Measurements from ENCODE around the gene TPI1.
"Not testable (repeated sequence)": the region's sequence is repeated elsewhere in the genome, so short reads cannot be mapped to it uniquely, and the experiment has no call there.

Gene TPI1

DNA sequence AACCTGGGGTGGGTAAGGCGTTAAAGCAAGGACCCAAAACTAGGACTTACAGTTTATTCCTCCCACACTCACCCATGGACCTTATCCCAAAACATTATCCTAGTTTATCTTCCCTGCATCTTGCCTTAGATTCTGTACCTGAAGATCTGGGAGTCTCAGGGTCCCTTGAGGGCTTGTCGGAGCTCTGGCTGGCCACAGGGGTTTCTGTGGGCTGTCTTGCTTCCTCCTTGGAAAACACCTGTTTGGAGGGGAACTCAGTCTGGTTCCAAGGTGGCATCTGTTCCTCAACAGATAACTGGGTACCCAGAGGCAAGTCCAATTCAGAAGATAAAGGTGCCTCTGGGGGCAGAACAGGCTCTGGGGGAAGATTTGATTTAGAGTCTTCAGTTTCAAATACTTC, 17.9 kb upstream of the TPI1 start:
- DNase-seq: no peak

DNA sequence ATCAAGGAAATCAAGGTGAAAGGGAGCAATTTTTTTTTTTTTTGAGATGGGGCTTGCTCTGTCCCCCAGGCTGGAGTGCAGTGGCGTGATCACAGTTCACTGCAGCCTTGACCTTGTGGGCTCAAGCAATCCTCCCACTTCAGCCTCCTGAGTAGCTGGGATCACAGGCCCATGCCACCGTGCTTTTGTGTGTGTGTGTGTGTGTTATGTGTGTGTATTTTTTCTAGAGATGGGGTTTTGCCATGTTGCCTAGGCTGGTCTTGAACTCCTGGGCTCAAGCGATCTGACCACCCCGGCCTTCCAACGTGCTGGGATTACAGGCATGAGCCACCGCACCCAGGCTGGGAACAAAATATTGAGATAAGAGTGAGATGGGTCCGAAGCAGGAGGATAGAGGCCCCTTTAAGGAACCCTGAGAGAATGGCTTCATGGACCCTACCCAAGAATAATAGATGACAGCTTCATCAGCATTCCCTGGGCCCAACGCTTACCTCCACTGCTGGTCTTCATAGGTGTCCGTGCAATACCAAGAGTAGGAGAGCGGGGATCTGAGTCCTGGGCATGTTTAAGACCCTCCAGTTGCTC, 17.3 kb upstream of the TPI1 start:
- no peak for DNase-seq

DNA sequence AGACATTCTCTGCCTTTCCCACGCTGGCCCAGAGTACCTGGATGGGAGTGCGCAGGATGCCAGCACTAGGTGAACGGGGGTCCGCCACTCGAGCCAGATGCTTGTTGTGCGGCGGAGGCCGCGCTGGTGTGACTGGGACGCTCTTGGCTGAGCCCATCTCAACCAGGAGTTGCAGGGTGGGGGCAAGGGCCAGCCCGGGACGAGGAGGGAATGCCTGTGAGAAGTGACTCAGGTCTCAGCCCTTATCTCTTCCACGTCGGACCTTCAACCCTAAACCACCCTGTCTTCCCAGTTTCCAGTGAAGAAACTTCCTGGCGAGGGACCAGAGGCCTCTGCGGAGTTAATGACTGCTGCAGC, 16.6 kb upstream of the TPI1 start:
- DNase-seq: no peak

DNA sequence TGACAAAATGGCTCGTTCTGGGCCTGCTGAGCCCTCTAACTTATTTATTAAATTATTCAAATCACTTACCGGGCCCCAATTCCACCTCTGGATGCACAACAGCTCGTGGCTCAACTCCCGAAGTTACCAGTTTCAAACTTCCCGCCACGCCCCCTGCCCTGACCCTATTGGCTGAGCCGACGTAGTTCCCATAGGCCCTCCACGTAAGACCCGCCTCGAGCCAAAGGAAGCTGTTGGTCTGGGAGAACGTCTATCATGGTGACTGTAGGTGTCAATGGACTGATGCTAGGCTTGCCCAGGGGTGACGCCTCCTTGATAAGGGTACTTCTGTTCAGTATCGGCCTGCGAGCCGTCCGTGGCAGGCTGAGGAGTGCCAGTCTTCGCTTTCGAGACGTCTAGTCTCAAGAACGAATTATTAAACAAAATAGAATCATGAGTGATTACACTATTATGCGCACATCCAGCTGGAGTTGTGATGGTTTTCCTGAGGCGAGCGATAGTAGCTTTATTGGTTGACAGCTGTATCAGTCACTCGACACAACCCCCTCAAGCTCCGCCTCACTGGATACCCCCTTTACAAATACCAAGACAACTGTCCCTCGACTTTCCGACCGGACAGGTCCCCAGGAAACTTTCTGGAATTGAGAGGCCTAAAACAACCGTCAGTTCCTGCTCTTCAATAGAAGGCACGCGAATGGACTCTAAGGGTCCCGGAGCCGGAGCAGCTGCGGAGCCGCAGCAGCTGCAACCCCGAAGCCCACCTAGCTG, 16.0 kb upstream of the TPI1 start, which contains the start of gene CDCA3:
CDCA3 (minus strand) TSS at position 134 of the 768 bp plus-strand sequence. CDS start 334 bp downstream, outside the sequence.
- DNase-seq: peak; percentile 89

DNA sequence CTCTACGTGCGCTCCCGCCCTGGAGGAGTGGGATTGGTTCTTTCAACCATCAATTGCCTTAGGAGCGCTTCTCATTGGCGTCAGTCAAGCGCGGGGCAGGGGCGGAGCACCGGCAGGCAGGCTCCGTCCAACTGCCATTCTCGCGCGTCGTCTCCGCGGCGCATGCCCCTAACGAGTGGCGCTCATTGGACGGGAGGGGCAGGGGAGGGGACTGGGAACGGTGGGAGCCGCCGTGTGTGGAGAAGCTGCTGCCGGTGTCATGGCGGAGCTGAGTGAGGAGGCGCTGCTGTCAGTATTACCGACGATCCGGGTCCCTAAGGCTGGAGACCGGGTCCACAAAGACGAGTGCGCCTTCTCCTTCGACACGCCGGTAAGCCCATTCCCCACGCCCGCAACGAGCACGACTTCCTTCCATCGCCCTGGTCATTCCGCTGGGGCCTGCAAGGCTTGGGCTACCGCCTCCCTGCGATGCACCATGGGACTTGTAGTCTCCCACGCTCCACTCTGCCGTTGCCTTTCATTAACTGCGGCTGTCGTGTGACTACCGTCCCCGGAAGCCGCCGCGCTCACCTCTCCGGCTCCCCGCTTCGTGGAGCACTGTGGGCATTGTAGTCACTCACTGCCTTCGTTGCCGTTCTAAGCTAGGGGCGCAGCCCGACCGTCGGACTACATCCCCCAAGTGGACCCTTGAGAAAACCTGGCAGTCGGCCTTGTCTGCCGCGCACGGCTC, 15.2 kb upstream of the TPI1 start, which contains the start of gene USP5:
USP5 (plus strand) TSS at position 230 of the 730 bp plus-strand sequence; CDS start at position 260, 30 bp downstream.
- DNase-seq: peak; percentile 95

DNA sequence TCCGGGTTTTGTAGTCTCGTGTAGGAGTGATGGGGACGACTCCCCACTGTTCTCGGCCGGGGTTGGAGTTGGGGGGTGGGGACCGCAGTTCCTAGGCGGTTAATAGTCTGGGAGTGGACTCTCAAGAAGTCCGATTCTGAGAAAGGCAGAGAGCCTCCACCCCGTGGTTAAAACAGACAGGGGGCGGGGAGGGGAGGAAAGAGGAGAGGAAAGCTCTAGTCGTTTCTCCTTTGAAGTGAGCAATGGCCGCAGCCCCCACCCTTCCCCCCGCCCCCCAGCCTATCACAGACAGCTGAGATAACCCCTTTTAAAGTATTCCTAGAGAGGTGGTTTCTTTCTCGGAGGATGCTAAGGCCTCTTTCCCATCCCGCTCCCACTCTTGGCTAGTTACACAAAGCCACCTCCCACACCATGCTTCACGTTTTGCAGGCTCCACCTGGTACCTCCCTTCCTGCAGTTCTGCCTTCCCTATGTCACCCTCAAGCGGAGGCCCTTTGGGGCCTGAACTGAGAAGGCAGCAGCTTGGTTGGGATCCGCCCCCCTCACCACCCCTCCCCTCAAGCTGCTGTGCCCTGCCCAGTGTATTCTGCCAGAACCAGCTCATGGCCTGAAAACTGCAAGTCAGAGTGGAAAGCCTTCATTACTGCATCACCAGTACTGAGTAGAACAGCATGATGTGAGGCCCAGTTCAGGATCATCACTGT, 14.5 kb upstream of the TPI1 start:
- DNase-seq: no peak

DNA sequence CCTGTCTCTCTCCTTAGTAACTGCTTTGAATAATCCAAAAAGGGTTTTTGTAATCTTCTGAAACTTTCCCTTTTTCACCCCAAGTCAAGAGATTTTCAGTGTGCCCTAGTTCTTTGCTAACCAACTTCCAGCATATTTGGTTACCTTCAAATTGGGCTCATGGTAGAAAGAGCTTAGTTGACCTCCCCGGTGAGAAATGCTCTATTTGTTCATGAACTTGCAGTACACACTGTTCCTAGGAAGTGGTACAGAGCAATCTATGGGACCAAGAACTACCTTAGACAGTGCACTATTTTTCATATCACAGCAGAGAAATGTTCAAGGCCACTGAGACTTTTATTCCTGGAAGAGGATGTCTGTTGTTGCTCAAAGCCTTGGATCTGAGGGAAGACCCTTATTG, 13.7 kb upstream of the TPI1 start:
- no peak for DNase-seq

DNA sequence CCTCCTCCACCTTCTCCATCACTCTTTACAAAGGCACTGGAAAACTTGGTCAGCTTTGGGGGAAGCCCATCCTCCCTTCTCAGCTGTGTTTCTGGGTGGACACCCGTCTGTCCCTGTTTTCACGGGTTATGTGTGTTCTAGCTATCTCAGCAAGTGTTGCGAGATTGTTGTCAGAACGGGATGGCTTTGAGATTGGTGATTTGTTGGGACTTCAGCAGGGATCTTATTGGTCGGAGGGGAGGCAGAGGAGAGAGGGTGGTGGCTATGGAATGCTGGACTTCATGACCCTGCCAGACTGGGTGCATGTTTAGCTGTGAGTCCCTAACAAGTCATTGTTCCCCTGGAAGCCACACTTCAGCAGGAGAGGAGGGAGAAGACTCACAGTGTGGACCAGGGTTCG, 13.3 kb upstream of the TPI1 start:
- DNase-seq: no peak

DNA sequence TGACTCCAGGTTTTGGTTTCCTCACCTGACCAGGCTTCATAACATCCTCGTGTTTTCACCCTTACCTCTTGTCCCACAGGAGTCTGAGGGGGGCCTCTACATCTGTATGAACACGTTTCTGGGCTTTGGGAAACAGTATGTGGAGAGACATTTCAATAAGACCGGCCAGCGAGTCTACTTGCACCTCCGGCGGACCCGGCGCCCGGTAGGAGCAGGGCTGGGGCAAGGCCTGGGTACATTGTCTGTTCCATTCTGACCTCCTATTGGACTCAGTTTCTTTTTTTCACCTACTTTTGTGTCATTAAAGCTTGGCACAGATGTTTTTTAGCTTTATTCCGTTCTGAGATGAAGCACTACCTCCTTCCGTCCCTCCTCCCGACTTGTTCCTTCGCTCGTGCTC, 12.0 kb upstream of the TPI1 start:
- DNase-seq: no peak

DNA sequence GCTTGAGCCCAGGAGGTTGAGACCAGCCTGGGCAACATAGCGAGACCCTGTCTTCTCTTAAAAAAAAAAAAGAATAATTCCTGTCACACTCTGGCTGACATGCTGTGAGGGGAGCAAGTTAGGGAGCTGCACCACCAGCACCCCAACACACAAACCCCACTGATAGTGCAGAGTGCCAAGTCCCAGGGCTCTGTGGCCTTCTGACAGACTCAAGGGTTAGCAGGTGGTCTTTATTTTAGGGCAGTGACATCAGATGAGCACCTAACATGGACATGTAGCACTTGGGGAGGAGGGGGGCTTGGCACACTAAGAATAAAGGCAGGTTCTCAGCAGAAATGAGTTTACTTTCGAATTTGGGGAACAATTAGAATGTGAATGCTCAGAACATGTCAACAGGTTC, 8.5 kb upstream of the TPI1 start:
- no peak for DNase-seq

DNA sequence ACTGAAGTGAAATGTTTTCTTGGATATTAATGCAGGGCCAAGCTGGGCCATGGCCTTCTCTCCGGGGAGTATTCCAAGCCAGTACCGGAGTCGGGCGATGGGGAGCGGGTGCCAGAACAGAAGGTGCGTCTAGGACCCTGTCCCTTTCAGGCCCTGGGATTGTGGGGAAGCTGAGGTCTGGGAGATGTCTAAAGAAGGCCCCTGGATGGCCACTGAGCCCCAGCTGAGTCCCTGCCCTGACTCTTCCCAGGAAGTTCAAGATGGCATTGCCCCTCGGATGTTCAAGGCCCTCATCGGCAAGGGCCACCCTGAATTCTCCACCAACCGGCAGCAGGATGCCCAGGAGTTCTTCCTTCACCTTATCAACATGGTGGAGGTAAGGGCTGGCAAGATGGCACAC, 7.2 kb upstream of the TPI1 start:
- no peak for DNase-seq

DNA sequence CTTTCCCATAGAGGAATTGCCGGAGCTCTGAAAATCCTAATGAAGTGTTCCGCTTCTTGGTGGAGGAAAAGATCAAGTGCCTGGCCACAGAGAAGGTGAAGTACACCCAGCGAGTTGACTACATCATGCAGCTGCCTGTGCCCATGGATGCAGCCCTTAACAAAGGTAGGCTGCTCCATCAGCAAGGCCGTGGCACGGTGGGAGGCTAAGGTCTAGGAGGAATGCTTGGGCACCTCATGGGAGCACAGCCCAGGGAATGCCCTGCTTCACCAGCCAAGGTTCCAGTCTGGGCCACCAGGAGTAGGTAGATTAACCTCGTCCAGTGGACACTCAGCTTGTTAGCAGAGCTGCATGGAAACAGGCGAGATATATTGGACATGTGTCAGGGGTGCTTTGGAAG, 6.4 kb upstream of the TPI1 start:
- no peak for DNase-seq

DNA sequence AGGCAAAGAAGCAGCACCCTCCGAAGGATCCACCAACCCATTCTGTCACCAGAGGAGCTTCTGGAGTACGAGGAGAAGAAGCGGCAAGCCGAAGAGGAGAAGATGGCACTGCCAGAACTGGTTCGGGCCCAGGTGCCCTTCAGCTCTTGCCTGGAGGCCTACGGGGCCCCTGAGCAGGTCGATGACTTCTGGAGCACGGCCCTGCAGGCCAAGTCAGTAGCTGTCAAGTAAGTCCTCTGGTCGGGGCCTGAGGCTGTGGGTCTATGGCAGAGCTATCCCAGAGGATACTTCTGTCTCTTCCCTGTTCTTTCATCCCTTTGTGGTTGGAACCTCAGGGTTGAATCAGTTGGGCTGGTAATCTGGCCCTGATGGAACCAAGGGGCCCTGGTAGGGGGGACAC, 5.9 kb upstream of the TPI1 start:
- no peak for DNase-seq

DNA sequence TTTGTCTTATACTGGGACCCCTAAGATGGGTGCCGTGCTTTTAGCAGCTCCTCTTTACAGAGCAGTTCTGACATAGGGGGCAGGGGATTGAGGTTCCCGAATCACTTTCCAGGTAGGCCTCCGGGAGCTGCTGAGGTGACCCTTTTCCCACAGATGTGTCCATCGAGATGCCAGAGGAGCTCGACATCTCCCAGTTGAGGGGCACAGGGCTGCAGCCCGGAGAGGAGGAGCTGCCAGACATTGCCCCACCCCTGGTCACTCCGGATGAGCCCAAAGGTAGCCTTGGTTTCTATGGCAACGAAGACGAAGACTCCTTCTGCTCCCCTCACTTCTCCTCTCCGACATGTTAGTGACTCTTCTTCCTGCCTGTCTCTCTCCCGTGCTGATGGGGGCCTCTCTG, 4.3 kb upstream of the TPI1 start:
- no peak for DNase-seq

DNA sequence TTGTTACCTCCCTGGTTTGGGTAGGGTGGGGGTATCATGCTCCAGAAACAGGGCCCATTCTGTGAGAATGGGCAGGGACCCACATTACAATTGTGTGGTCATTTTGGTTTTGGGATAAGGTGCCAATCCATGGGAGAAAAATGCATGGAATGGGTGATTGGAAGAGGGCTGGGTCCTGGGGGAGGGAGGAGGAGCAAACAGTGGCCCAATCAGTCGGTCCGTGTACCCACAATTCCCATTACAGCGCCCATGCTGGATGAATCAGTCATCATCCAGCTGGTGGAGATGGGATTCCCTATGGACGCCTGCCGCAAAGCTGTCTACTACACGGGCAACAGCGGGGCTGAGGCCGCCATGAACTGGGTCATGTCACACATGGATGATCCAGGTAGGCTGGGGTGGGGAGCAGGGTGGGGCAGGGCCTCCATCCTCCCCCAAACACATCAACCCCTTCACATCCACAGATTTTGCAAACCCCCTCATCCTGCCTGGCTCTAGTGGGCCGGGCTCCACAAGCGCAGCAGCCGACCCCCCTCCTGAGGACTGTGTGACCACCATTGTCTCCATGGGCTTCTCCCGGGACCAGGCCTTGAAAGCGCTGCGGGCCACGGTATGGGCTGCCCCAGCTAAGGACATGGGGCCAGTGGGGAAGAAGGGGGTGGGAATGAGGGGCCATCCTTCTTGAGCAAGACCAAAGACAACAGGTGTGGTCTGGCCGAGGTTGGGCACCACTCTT, 3.6 kb upstream of the TPI1 start:
- no peak for DNase-seq

DNA sequence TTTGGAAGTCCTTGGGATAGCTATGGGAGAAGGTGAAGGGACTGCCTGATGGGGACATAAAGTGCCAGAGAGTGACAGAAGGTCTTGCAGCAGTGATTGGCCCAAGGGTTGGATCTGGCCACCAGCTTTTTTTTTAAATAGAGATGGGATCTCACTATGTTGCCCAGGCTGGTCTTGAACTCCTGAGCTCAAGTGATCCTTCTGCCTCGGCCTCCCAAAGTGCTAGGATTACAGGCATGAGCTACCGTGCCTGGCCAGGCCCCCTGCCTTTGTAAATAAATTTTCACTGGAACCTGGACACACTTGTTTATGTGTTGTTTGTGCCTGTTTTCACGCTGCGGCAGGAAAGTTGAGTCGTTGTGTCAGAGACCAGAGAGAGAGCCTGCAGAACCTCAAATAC, 2.0 kb upstream of the TPI1 start:
- DNase-seq: not testable (repeated sequence)

DNA sequence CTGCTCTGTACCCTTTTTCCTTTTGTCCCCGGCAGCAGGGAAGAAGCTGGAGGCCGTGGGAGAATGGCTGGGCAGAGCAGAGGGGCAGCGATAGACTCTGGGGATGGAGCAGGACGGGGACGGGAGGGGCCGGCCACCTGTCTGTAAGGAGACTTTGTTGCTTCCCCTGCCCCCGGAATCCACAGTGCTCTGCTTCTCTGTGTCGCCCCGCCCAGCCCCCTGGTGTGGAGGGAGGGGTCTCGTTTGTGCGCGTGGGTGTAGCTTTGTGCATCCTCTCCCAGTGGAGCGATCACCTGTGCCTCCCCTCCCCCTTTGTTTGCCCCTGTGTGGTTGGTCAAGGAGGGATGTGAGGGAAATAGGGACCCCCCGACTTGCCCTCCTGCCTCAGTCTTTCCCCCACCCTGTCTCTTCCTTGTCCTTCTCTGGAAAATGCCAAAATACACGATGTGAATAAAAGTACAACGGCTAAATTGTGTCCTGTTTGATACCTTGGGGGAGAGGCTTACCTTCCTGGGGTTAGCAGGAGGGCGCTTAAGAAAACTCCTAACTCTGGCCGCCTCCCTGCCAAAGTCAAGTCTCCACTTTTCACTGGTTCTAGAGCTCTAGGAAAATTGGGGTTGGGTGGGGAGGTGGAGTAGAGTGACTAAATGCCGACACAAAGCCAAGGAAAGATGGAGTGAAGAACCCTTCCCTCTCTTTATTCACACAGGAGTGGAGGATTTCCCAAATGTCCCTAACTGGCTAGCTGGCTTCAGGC, 990 bp upstream of the TPI1 start:
- DNase-seq: no peak

DNA sequence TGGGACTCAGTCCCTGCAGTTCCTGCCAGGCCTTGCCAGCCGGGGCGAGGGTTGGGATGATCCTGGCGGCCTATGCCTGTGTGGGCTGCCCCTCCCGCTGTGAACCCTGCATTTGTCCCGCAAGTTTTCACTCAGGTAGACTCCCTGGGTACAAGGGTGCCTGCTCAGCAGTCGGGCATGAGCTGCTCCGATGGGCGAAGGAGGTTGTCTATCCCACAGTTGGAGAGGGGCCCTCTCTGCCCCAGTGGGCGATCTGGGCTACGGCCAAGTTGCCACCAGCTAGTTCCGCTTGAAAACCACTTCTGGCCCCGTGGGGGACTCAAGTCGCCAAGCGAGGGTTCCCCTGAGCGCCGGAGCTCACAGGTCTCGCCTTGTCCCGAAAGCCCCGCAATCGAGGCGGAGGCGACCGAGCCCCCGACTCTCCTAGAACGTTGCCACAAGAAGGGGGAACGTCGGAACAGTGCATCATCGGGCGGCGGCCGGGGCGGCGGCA, 365 bp upstream of the TPI1 start:
- no peak for DNase-seq

DNA sequence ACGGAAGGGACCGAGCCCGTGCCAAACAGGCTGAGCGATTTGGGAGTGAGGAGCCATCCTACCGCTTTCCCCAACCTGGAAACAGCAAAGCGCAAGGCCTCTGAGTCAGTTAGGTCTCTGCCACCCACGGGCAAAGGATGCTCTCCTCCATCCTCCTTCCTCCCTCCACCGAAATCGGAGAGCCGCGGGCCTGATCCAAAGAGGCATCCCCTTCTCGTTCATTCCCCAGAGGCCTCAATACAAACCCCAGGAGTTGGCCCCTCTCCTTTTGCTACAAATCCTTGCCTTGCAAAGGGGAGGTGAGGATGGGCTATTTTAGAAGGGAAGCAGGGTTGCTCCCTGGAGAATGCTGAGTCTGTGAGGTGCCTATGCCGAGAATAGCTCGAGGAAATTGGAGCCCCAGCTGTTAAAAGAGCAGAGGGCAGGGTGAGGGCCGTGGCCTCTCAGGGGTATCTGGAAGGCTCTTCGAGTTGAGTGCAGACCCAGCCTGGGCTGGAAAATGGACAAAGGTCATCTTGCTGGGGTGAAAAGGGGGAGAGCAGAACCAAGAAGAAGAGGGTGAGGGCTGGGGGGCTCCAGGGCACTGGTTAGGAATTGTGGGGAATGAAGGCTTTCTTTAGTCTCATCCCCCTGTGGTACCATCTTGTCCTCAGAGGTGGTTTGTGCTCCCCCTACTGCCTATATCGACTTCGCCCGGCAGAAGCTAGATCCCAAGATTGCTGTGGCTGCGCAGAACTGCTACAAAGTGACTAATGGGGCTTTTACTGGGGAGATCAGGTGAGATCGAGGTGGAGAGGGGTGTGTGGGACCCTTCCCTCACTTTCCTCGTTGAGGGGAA, 1.1 kb downstream of the TPI1 start:
- DNase-seq: no peak
